K562 (cell line): Measurements from ENCODE around the gene ARHGAP30. TPM values are rescaled to one million over a fixed set of nuclear protein-coding genes. Genes with fewer than 3 reads are reported as not detected.

Source experiments
- BHLHE40 ChIP-seq: IDR thresholded peaks from 2 replicates; pipeline ENCODE4 v1.6.1; 2011; ENCODE audit warnings: low read length, improper control_type of control experiment
- BMI1 ChIP-seq: fragments of 150-350 bp; IDR thresholded peaks from 2 replicates; pipeline ENCODE4 v1.6.1; 2014; ENCODE audit warnings: low read length
- COPS2 ChIP-seq: fragments of 450-650 bp; conservative IDR thresholded peaks from 2 replicates; pipeline ENCODE4 v1.6.1; 2016; ENCODE audit warnings: mild to moderate bottlenecking, moderate library complexity
- CREBBP ChIP-seq: IDR thresholded peaks from one replicate; pipeline ENCODE4 v1.6.1; 2012; ENCODE audit warnings: low read depth, mild to moderate bottlenecking, control low read depth, inconsistent platforms, low read length
- EP400 ChIP-seq: fragments of 450-650 bp; IDR thresholded peaks from 2 replicates; pipeline ENCODE4 v1.6.1; 2017; ENCODE audit warnings: antibody characterized with exemption, mild to moderate bottlenecking, moderate library complexity
- HNRNPUL1 ChIP-seq: fragments of 200-400 bp; formaldehyde crosslinking; IDR thresholded peaks from 2 replicates; pipeline ENCODE4 v1.6.1; 2017; ENCODE audit warnings: low read length
- JUNB ChIP-seq: fragments of 450-650 bp; formaldehyde crosslinking; conservative IDR thresholded peaks from 2 replicates; pipeline ENCODE4 v1.4.0; 2020; ENCODE audit warnings: mild to moderate bottlenecking
- NFIC ChIP-seq: fragments of 450-650 bp; IDR thresholded peaks from 2 replicates; pipeline ENCODE4 v1.6.1; 2017; ENCODE audit warnings: mild to moderate bottlenecking, inconsistent platforms
- RBBP5 ChIP-seq: fragments of 200-600 bp; sonication (generic); IDR thresholded peaks from 2 replicates; pipeline ENCODE4 v1.6.1; 2012; ENCODE audit warnings: borderline replicate concordance, mild to moderate bottlenecking, low read length, control low read depth, inconsistent platforms; ENCODE audit not compliant: insufficient read depth, poor library complexity, severe bottlenecking
- SP2 ChIP-seq: IDR thresholded peaks from 2 replicates; pipeline ENCODE4 v1.6.1; 2011; ENCODE audit warnings: mild to moderate bottlenecking, low read depth, low read length, moderate library complexity; ENCODE audit not compliant: poor library complexity, severe bottlenecking; ENCODE audit errors: extremely low read depth
- ZNF232 ChIP-seq: sonication (generic); formaldehyde crosslinking; IDR thresholded peaks from 2 replicates; pipeline ENCODE4 v1.8.0; 2022; ENCODE audit warnings: mild to moderate bottlenecking, missing genetic modification reagents
- ZNF766 ChIP-seq: fragments of 200-800 bp; sonication (Bioruptor generic); conservative IDR thresholded peaks from 2 replicates; pipeline ENCODE4 v1.6.1; 2016; ENCODE audit warnings: missing genetic modification characterization, missing compliant biosample characterization
- polyA plus RNA-seq, 8 experiments: library from polyadenylated mRNA; depleted of rRNA in 4 of 8; stranded (reverse) in 5 of 8; unstranded in 3 of 8; fragments of >200 nt; fragmentation: Nextera tagmentation in 2 of 8; fragmentation: Illumina TruSeq in 1 of 8; extraction: Ambion mirVana in 2 of 8; extraction: Trizol in 1 of 8; gene quantifications; 2 replicates each; pipeline versions ENCODE4 v1.2.1 to v1.2.3, GENCODE V29; 2011 to 2014; ENCODE audit warnings: inconsistent platforms in 1 of 8, missing spikeins in 1 of 8
- total RNA-seq, 7 experiments: library from RNA; depleted of rRNA in 6 of 7; stranded (reverse); fragments of >200 nt in 6 of 7; fragmentation: Illumina TruSeq in 2 of 7; extraction: Trizol in 2 of 7; gene quantifications; 2 replicates each; pipeline versions ENCODE4 v1.2.1 to v1.2.3, GENCODE V29; 2011 to 2021; ENCODE audit warnings: low replicate concordance in 1 of 7
- TF ChIP-seq, protein P1 (sequence below): fragments of 450-650 bp; IDR thresholded peaks from 2 replicates; pipeline ENCODE4 v1.6.1; 2016; ENCODE audit warnings: mild to moderate bottlenecking, moderate library complexity
- TF ChIP-seq, protein P2 (sequence below): fragments of 450-650 bp; IDR thresholded peaks from one replicate; pipeline ENCODE4 v1.6.1; 2018; ENCODE audit warnings: mild to moderate bottlenecking, moderate library complexity; ENCODE audit not compliant: partially characterized antibody
- TF ChIP-seq, protein P3 (sequence below): sonication (generic); formaldehyde crosslinking; IDR thresholded peaks from 2 replicates; pipeline ENCODE4 v1.8.0; 2022; ENCODE audit warnings: mild to moderate bottlenecking, missing genetic modification reagents

ARHGAP30 gene
- total and polyA plus RNA-seq, 9 of the 15 experiments (the other 6 are each of a cell fraction or from before 2014, with no cell fraction given): 0.01 to 0.73 (median 0.12) TPM

DNA sequence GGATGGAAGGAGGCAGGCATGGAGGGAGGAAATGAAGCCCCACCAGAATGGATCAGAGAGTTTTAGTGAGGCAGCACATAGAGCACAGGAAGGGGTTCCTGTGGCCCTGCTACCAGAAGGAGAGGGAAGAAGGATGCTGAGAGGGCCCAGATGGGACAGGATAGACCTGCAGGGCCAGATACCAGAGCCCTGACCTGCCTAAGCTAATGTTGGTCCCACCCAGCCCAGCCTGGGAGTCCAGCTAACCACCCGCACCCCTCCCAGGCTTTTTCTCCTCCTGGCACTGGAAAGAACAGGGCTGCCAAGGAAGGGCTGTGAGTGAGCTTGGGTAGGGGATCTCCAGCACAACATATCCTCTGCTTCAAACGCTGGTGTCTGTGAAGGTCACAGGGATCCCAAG lies 12.8 kb upstream of the ARHGAP30 start (continued):
- TF ChIP-seq, protein P1, sequence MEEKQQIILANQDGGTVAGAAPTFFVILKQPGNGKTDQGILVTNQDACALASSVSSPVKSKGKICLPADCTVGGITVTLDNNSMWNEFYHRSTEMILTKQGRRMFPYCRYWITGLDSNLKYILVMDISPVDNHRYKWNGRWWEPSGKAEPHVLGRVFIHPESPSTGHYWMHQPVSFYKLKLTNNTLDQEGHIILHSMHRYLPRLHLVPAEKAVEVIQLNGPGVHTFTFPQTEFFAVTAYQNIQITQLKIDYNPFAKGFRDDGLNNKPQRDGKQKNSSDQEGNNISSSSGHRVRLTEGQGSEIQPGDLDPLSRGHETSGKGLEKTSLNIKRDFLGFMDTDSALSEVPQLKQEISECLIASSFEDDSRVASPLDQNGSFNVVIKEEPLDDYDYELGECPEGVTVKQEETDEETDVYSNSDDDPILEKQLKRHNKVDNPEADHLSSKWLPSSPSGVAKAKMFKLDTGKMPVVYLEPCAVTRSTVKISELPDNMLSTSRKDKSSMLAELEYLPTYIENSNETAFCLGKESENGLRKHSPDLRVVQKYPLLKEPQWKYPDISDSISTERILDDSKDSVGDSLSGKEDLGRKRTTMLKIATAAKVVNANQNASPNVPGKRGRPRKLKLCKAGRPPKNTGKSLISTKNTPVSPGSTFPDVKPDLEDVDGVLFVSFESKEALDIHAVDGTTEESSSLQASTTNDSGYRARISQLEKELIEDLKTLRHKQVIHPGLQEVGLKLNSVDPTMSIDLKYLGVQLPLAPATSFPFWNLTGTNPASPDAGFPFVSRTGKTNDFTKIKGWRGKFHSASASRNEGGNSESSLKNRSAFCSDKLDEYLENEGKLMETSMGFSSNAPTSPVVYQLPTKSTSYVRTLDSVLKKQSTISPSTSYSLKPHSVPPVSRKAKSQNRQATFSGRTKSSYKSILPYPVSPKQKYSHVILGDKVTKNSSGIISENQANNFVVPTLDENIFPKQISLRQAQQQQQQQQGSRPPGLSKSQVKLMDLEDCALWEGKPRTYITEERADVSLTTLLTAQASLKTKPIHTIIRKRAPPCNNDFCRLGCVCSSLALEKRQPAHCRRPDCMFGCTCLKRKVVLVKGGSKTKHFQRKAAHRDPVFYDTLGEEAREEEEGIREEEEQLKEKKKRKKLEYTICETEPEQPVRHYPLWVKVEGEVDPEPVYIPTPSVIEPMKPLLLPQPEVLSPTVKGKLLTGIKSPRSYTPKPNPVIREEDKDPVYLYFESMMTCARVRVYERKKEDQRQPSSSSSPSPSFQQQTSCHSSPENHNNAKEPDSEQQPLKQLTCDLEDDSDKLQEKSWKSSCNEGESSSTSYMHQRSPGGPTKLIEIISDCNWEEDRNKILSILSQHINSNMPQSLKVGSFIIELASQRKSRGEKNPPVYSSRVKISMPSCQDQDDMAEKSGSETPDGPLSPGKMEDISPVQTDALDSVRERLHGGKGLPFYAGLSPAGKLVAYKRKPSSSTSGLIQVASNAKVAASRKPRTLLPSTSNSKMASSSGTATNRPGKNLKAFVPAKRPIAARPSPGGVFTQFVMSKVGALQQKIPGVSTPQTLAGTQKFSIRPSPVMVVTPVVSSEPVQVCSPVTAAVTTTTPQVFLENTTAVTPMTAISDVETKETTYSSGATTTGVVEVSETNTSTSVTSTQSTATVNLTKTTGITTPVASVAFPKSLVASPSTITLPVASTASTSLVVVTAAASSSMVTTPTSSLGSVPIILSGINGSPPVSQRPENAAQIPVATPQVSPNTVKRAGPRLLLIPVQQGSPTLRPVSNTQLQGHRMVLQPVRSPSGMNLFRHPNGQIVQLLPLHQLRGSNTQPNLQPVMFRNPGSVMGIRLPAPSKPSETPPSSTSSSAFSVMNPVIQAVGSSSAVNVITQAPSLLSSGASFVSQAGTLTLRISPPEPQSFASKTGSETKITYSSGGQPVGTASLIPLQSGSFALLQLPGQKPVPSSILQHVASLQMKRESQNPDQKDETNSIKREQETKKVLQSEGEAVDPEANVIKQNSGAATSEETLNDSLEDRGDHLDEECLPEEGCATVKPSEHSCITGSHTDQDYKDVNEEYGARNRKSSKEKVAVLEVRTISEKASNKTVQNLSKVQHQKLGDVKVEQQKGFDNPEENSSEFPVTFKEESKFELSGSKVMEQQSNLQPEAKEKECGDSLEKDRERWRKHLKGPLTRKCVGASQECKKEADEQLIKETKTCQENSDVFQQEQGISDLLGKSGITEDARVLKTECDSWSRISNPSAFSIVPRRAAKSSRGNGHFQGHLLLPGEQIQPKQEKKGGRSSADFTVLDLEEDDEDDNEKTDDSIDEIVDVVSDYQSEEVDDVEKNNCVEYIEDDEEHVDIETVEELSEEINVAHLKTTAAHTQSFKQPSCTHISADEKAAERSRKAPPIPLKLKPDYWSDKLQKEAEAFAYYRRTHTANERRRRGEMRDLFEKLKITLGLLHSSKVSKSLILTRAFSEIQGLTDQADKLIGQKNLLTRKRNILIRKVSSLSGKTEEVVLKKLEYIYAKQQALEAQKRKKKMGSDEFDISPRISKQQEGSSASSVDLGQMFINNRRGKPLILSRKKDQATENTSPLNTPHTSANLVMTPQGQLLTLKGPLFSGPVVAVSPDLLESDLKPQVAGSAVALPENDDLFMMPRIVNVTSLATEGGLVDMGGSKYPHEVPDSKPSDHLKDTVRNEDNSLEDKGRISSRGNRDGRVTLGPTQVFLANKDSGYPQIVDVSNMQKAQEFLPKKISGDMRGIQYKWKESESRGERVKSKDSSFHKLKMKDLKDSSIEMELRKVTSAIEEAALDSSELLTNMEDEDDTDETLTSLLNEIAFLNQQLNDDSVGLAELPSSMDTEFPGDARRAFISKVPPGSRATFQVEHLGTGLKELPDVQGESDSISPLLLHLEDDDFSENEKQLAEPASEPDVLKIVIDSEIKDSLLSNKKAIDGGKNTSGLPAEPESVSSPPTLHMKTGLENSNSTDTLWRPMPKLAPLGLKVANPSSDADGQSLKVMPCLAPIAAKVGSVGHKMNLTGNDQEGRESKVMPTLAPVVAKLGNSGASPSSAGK: no peak
- TF ChIP-seq BMI1 (no peak), NFIC (no peak), COPS2 (no peak), HNRNPUL1 (no peak), JUNB (no peak), EP400 (no peak), BHLHE40 (no peak), ZNF232 (no peak), RBBP5 (no peak), CREBBP (no peak), ZNF766 (no peak), SP2 (no peak)
- TF ChIP-seq, protein P2, sequence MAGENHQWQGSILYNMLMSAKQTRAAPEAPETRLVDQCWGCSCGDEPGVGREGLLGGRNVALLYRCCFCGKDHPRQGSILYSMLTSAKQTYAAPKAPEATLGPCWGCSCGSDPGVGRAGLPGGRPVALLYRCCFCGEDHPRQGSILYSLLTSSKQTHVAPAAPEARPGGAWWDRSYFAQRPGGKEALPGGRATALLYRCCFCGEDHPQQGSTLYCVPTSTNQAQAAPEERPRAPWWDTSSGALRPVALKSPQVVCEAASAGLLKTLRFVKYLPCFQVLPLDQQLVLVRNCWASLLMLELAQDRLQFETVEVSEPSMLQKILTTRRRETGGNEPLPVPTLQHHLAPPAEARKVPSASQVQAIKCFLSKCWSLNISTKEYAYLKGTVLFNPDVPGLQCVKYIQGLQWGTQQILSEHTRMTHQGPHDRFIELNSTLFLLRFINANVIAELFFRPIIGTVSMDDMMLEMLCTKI: no peak
- TF ChIP-seq, protein P3, sequence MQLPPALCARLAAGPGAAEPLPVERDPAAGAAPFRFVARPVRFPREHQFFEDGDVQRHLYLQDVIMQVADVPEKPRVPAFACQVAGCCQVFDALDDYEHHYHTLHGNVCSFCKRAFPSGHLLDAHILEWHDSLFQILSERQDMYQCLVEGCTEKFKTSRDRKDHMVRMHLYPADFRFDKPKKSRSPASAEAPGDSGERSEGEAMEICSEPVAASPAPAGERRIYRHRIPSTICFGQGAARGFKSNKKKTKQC (CRISPR knock-in tag): no peak
